Testis (tissue), 2 donors: ENCODE data around the gene TRPC4AP.

Source experiments
- POLR2A ChIP-seq: fragments of 450-650 bp; IDR thresholded peaks from one replicate; pipeline ENCODE4 v1.6.1; 2017; ENCODE audit warnings: antibody characterized with exemption, mild to moderate bottlenecking, moderate library complexity
- TF ChIP-seq, protein P1 (sequence below), 3 experiments: fragments of 450-650 bp in 2 of 3; fragments of 200-600 bp in 1 of 3; sonication (generic) in 1 of 3; IDR thresholded peaks; one replicate each; pipeline ENCODE4 v1.5.1; 2016 to 2019; ENCODE audit warnings: antibody characterized with exemption in 3 of 3, mild to moderate bottlenecking in 2 of 3, moderate library complexity in 1 of 3

DNA sequence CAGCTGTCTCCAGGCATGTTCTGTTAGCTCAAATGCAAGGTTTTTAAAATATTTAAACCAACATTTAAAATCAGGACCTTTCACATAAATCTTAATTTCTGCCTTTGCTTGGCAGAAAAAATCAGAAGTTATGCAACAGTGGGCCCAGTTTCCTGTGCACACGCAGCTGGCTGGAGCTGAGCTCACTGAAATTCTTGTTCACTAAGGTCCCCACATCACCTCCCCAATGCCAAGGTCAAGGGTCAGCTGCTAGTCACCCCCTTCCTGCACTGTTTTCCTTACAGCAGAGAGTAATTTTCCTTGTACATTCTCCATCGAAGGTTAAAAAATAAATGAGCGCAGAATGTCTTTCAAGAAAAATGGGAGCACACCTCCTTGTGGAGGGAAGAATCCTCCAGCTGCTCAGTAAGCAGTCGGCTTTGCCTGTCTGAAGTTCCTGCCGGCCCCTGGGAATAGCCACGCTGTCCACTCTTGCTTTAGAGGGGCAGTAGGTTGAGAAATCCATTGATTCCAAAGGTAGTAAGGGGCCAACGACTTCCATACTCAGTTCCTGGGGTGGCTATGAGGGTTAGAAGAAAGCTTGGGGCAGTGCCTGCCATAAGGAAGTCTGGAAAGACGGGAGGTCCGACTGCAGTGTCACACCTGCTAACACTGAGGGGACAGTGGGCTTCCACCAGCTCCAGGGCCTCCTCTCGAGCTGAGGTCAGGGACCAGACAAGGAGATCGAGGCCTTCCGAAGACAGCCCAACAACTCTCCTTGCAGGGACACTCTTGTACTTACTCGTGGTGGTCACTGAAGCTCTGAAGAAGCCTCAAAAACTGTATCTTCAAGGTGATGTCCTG lies 80.2 kb downstream of the TRPC4AP start:
- TF ChIP-seq, protein P1, sequence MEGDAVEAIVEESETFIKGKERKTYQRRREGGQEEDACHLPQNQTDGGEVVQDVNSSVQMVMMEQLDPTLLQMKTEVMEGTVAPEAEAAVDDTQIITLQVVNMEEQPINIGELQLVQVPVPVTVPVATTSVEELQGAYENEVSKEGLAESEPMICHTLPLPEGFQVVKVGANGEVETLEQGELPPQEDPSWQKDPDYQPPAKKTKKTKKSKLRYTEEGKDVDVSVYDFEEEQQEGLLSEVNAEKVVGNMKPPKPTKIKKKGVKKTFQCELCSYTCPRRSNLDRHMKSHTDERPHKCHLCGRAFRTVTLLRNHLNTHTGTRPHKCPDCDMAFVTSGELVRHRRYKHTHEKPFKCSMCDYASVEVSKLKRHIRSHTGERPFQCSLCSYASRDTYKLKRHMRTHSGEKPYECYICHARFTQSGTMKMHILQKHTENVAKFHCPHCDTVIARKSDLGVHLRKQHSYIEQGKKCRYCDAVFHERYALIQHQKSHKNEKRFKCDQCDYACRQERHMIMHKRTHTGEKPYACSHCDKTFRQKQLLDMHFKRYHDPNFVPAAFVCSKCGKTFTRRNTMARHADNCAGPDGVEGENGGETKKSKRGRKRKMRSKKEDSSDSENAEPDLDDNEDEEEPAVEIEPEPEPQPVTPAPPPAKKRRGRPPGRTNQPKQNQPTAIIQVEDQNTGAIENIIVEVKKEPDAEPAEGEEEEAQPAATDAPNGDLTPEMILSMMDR (IDR thresholded peaks at IDR 0.05) = no peak
- no peak for TF ChIP-seq POLR2A
